ENCODE data around the gene BAG2. TPM values are rescaled to one million over a fixed set of nuclear protein-coding genes. Genes with fewer than 3 reads are reported as not detected.

Gene BAG2
- polyA plus RNA-seq, 2 of the 4 experiments (the other 2 are of a cell fraction): 9.5 to 13.9 TPM

DNA sequence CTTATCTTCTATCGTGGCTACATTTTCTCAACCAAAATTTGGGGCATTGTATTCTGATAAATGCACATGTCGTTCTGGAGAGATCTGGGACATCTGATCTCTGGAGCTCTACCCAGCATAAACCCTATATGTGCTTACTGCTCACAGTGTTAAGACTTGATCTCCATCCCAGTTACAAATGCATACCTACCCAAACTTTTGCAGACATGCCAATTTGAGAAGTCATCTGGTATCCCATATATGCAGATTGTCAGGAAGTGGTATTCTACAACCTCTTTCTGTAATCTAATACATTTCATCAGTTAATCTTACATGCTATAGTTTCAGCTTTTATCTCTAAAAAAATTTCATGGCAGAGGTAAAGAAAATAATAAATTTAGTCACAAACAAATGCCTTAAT lies 11.2 kb downstream of the BAG2 start (continued):
- TF ChIP-seq RARB (CRISPR knock-in tag; IDR thresholded peaks at IDR 0.05) (no peak), RAD21 (conservative IDR thresholded peaks at IDR 0.05 in 1 of 2, IDR thresholded peaks at IDR 0.05 in 1 of 2) (no peak), KDM1A (IDR thresholded peaks at IDR 0.05; ENCODE audit: low read depth) (no peak), ZSCAN20 (CRISPR knock-in tag; IDR thresholded peaks at IDR 0.05) (no peak), SMC3 (IDR thresholded peaks at IDR 0.05) (no peak), POLR2AphosphoS2 (conservative IDR thresholded peaks at IDR 0.05; ENCODE audit: low read length) (no peak), MAZ (IDR thresholded peaks at IDR 0.05; ENCODE audit: borderline replicate concordance, low read depth, low read length) (no peak), RFX5 (IDR thresholded peaks at IDR 0.05) (no peak)

DNA sequence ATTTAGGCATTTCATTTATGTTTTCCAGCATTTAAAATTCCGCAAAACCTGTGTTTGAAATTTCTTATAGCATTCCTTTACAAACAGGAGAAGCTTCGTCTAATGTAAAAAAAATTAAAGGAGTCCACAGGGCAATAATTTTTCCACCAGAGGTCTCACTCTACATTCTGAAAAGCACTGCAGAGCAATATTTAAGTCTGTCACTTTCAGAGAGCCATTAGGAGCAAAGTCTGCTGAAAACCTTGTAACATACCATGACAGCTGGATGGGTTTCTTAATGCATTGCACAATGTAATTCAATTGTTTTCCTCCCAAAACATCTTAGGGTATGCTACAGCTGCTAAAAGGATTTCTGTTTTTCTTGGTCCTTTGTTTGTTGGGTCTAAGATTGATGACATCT lies 18.0 kb downstream of the BAG2 start:
- Histone ChIP-seq H3K27ac (no peak overlapping the region), H3K4me1 (no peaks in the 10 kb centered on the region), H3K9me3 (no peaks in the 10 kb centered on the region), H3K4me3 (no peak overlapping the region), H3K4me2 (no peak overlapping the region)
- DNase-seq (ENCODE audit: low read depth in 1 of 2, low spot score in 1 of 2) (peak in 1 of 2 experiments; percentile 22), ATAC-seq (peak in 1 of 2 experiments; percentile 62; a peak in 3 of 6 replicates), FAIRE-seq (no peak)
- 68% methylated on average over 2 of the region's 2 CpGs for whole genome bisulfite sequencing (ENCODE audit: missing lambda C conversion rate)
- ChIA-PET CTCF (interaction anchor here (0.5 to 4.2 kb wide), 17 partner anchors 8 to 288 kb away, joined by 3 to 44 read pairs (median 3); partner anchors contain the start of genes PRIM2 and RAB23), POLR2A (interaction anchor here (1.1 kb wide), 1 partner anchor 127 kb away, joined by 3 read pairs; the partner anchor contains the start of gene PRIM2)
- TF ChIP-seq, protein P1, sequence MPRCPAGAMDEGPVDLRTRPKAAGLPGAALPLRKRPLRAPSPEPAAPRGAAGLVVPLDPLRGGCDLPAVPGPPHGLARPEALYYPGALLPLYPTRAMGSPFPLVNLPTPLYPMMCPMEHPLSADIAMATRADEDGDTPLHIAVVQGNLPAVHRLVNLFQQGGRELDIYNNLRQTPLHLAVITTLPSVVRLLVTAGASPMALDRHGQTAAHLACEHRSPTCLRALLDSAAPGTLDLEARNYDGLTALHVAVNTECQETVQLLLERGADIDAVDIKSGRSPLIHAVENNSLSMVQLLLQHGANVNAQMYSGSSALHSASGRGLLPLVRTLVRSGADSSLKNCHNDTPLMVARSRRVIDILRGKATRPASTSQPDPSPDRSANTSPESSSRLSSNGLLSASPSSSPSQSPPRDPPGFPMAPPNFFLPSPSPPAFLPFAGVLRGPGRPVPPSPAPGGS (IDR thresholded peaks at IDR 0.05): no peak
- TF ChIP-seq RAD21 (conservative IDR thresholded peaks at IDR 0.05 in 1 of 2, IDR thresholded peaks at IDR 0.05 in 1 of 2) (peak; percentile 36 to 37; a peak in 3 of 5 replicates), SMC3 (IDR thresholded peaks at IDR 0.05) (peak; percentile 40; the same call in 1 of the 3 replicates)
- TF ChIP-seq, protein P2, sequence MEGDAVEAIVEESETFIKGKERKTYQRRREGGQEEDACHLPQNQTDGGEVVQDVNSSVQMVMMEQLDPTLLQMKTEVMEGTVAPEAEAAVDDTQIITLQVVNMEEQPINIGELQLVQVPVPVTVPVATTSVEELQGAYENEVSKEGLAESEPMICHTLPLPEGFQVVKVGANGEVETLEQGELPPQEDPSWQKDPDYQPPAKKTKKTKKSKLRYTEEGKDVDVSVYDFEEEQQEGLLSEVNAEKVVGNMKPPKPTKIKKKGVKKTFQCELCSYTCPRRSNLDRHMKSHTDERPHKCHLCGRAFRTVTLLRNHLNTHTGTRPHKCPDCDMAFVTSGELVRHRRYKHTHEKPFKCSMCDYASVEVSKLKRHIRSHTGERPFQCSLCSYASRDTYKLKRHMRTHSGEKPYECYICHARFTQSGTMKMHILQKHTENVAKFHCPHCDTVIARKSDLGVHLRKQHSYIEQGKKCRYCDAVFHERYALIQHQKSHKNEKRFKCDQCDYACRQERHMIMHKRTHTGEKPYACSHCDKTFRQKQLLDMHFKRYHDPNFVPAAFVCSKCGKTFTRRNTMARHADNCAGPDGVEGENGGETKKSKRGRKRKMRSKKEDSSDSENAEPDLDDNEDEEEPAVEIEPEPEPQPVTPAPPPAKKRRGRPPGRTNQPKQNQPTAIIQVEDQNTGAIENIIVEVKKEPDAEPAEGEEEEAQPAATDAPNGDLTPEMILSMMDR (IDR thresholded peaks at IDR 0.05): peak; percentile 48

DNA sequence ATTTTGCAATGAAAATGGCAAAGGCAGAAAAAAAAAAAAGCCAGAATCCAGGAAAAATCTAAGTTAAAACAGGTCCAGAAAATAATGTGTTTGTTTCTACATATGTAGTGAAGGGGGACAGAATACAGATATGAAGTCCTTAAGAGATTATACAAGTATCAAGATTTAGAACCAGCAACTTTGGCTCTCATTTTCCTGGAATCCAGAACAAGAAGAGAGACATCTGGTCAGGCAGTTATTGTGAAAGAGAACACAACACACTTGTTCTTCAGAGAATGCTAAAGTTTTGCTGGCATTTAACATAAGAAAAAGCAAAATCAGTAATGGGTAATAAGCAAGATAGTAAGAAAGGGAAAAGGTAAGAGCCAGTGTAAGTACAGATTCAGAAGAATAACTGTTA lies 21.1 kb downstream of the BAG2 start:
- H3K9me3 ChIP-seq: no peaks in the 10 kb centered on the region
- POLR2A ChIA-PET: no interaction called here
- no peak for FAIRE-seq
- no peak overlapping the region for H3K4me3 ChIP-seq
- no peak for TF ChIP-seq RNF2 (IDR thresholded peaks at IDR 0.05; ENCODE audit: borderline replicate concordance, low read depth)
- TF ChIP-seq CEBPB (IDR thresholded peaks at IDR 0.05): no peak
- TF ChIP-seq, protein P3, sequence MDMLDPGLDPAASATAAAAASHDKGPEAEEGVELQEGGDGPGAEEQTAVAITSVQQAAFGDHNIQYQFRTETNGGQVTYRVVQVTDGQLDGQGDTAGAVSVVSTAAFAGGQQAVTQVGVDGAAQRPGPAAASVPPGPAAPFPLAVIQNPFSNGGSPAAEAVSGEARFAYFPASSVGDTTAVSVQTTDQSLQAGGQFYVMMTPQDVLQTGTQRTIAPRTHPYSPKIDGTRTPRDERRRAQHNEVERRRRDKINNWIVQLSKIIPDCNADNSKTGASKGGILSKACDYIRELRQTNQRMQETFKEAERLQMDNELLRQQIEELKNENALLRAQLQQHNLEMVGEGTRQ (IDR thresholded peaks at IDR 0.05): no peak
- no peak for TF ChIP-seq FOSB (CRISPR knock-in tag; IDR thresholded peaks at IDR 0.05)
- TF ChIP-seq ZNF302 (CRISPR knock-in tag; IDR thresholded peaks at IDR 0.05): no peak
- TF ChIP-seq HDAC2 (IDR thresholded peaks at IDR 0.05): no peak
- TF ChIP-seq, protein P1 (IDR thresholded peaks at IDR 0.05): no peak
- no peak for TF ChIP-seq POLR2AphosphoS2 (conservative IDR thresholded peaks at IDR 0.05; ENCODE audit: low read length)
- TF ChIP-seq CHD4 (IDR thresholded peaks at IDR 0.05; ENCODE audit: borderline replicate concordance): no peak
- no peak for TF ChIP-seq POLR2A (IDR thresholded peaks at IDR 0.05; ENCODE audit: low read length)
- no peak for TF ChIP-seq SREBF2 (IDR thresholded peaks at IDR 0.05)
- TF ChIP-seq, protein P4, sequence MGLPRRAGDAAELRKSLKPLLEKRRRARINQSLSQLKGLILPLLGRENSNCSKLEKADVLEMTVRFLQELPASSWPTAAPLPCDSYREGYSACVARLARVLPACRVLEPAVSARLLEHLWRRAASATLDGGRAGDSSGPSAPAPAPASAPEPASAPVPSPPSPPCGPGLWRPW (IDR thresholded peaks at IDR 0.05): no peak
- no peak for TF ChIP-seq NFE2L2 (conservative IDR thresholded peaks at IDR 0.05; ENCODE audit: low read length)
- TF ChIP-seq, protein P5, sequence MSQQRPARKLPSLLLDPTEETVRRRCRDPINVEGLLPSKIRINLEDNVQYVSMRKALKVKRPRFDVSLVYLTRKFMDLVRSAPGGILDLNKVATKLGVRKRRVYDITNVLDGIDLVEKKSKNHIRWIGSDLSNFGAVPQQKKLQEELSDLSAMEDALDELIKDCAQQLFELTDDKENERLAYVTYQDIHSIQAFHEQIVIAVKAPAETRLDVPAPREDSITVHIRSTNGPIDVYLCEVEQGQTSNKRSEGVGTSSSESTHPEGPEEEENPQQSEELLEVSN (IDR thresholded peaks at IDR 0.05; ENCODE audit: borderline replicate concordance, low read depth): no peak
- H3K4me1 ChIP-seq: no peaks in the 10 kb centered on the region
- H3K4me2 ChIP-seq: no peak overlapping the region
- ATAC-seq: no peak
- no peak overlapping the region for H3K27ac ChIP-seq
- no peak for DNase-seq (ENCODE audit: low read depth in 1 of 2, low spot score in 1 of 2)
- CTCF ChIA-PET: no interaction called here
